Naive thymus-derived CD8-positive, alpha-beta T cell (primary cell): ENCODE measurements around the gene ADGRF4. TPM values are rescaled to one million over a fixed set of nuclear protein-coding genes. Genes with fewer than 3 reads are reported as not detected.

Experiments used
- ATAC-seq, 2 donors: fragments of 150-1000 bp; cut with Tn5 transposase in 1 of 2; sonication (Bioruptor Pico), chemical (Tn5 transposase) in 1 of 2; 1 replicate in 1 of 2; 2 replicates in 1 of 2; pipeline ENCODE4 v1.10.0; 2021; ENCODE audit warnings: mild to moderate bottlenecking in 2 of 2, moderate library complexity in 2 of 2
- POLR2A ChIA-PET: fragments of 350-600 bp; sonication (Branson Sonifier 250); formaldehyde crosslinking; loops from one replicate; lab custom pipeline; 2021; ENCODE audit warnings: antibody characterized with exemption; lab: Charles Lee
- DNase-seq, 10 donors: peaks; one replicate each; pipeline versions ENCODE4 v3.0.0 to v3.0.0-alpha.2; 2020 to 2022
- H3K27ac Mint-ChIP-seq, 10 donors: one replicate each; pipeline ENCODE4 v1.8.0; 2020 to 2022; ENCODE audit warnings: mild to moderate bottlenecking in 10 of 10, mixed read lengths in 10 of 10, moderate library complexity in 4 of 10, inconsistent platforms in 1 of 10
- H3K27me3 Mint-ChIP-seq, 5 donors: one replicate each; pipeline ENCODE4 v1.8.0; 2021 to 2022; ENCODE audit warnings: mixed read lengths in 5 of 5
- H3K36me3 Mint-ChIP-seq, 3 donors: one replicate each; pipeline ENCODE4 v1.8.0; 2020 to 2022; ENCODE audit warnings: mixed read lengths in 3 of 3, mild to moderate bottlenecking in 2 of 3, inconsistent platforms in 1 of 3
- H3K4me1 Mint-ChIP-seq, 4 donors: one replicate each; pipeline ENCODE4 v1.8.0; 2021 to 2022; ENCODE audit warnings: mixed read lengths in 4 of 4
- H3K4me3 Mint-ChIP-seq, 10 donors: one replicate each; pipeline ENCODE4 v1.8.0; 2020 to 2022; ENCODE audit warnings: mild to moderate bottlenecking in 10 of 10, mixed read lengths in 10 of 10, moderate library complexity in 6 of 10, inconsistent platforms in 1 of 10
- H3K9me3 Mint-ChIP-seq, 9 donors: one replicate each; pipeline ENCODE4 v1.8.0; 2020 to 2022; ENCODE audit warnings: mixed read lengths in 9 of 9, mild to moderate bottlenecking in 3 of 9, inconsistent platforms in 1 of 9, moderate library complexity in 1 of 9
- polyA plus RNA-seq, 3 donors: library from polyadenylated mRNA; unstranded; fragments of 300-500 nt; fragmentation: Illumina TruSeq; gene quantifications; one replicate each; pipeline ENCODE4 v1.2.3, GENCODE V29; 2021
- total RNA-seq, 8 experiments: library from RNA in 2 of 8; stranded (reverse) in 2 of 8; gene quantifications; one replicate each; pipeline ENCODE4 v1.2.3 and lab custom pipeline; 2021 to 2026

ADGRF4 gene
- total and polyA plus RNA-seq, 5 experiments from 2014 or later: not detected

- Mint-ChIP-seq H3K36me3 (no peaks in the 10 kb centered on the region), H3K27ac (no peak overlapping the region), H3K27me3 (peaks cover 0 to 15% (median 0%) of the 10 kb centered on the region in 5 donors), H3K4me3 (no peak overlapping the region), H3K9me3 (no peaks in the 10 kb centered on the region), H3K4me1 (no peaks in the 10 kb centered on the region)
- POLR2A ChIA-PET: no interaction called here
- no peak for ATAC-seq
- no peak for DNase-seq
These were observed 7.6 kb upstream of the ADGRF4 start for GRCh38 chr6:47690791-47691190.

DNA sequence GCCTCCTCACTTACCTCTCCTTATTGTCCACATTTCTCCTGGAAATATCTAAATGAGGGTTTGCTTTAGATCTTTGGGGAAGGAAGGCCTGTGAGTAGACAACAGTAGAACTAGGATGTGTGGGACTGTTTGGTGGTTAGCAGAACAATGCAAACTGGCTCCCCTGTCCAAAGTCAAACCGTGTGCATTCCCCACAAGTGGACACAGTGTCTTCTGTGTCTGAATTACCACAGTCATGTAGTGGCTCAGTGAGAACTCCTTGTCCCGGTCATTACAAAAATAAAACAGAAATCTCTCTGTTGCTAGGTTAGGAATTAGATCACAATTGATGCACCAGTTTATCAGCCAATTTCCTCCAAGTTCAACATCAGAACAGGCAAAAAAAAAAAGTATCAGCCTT lies 455 bp upstream of the ADGRF4 start:
- no peak for DNase-seq
- peaks cover 0 to 15% (median 1%) of the 10 kb centered on the region in 5 donors for H3K27me3 Mint-ChIP-seq
- POLR2A ChIA-PET: no interaction called here
- peak overlapping the region in 1 of 10 donors; percentile 22 for H3K27ac Mint-ChIP-seq
- no peaks in the 10 kb centered on the region for H3K9me3 Mint-ChIP-seq
- H3K4me3 Mint-ChIP-seq: no peak overlapping the region
- no peak for ATAC-seq
- no peaks in the 10 kb centered on the region for H3K4me1 Mint-ChIP-seq
- no peaks in the 10 kb centered on the region for H3K36me3 Mint-ChIP-seq

GRCh38 chr6:47700053-47700452 lies 1.7 kb downstream of the ADGRF4 start:
- Mint-ChIP-seq H3K4me3 (no peak overlapping the region), H3K36me3 (no peaks in the 10 kb centered on the region), H3K27ac (no peak overlapping the region), H3K9me3 (no peaks in the 10 kb centered on the region), H3K27me3 (peaks cover 0 to 2% (median 0%) of the 10 kb centered on the region in 5 donors), H3K4me1 (no peaks in the 10 kb centered on the region)
- POLR2A ChIA-PET: no interaction called here
- DNase-seq (no peak), ATAC-seq (no peak)

GRCh38 chr6:47700596-47700995 lies 2.2 kb downstream of the ADGRF4 start:
- POLR2A ChIA-PET: no interaction called here
- DNase-seq: no peak
- no peaks in the 10 kb centered on the region for H3K9me3 Mint-ChIP-seq
- H3K27ac Mint-ChIP-seq: no peak overlapping the region
- no peak overlapping the region for H3K4me3 Mint-ChIP-seq
- H3K4me1 Mint-ChIP-seq: no peaks in the 10 kb centered on the region
- H3K27me3 Mint-ChIP-seq: peaks cover 0 to 1% (median 0%) of the 10 kb centered on the region in 5 donors
- H3K36me3 Mint-ChIP-seq: no peaks in the 10 kb centered on the region
- ATAC-seq: no peak

DNA sequence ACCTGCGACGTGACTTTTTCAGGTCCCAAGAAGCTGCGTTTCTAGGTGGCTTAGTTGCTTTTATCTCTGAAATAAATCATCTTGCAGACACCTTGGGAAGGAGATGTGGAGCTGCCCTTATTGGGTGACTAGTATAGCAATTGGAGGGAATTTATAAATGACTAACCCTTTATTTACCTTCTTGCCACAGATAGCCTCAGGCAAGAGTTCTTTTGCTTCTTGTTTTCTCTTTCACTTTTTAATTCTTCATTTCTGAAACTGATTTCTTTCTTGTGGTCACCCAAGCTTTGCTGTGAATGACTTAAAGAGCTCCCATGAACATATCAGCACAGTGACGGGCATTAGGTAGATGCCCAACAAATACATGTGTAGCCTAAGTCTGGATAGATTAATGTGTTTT lies 3.0 kb downstream of the ADGRF4 start:
- no peak overlapping the region for H3K27ac Mint-ChIP-seq
- no peak overlapping the region for H3K4me3 Mint-ChIP-seq
- peaks cover 0 to 1% (median 0%) of the 10 kb centered on the region in 5 donors for H3K27me3 Mint-ChIP-seq
- ATAC-seq (no peak), DNase-seq (no peak)
- H3K4me1 Mint-ChIP-seq: no peaks in the 10 kb centered on the region
- no peaks in the 10 kb centered on the region for H3K9me3 Mint-ChIP-seq
- no peaks in the 10 kb centered on the region for H3K36me3 Mint-ChIP-seq
- POLR2A ChIA-PET: no interaction called here

DNA sequence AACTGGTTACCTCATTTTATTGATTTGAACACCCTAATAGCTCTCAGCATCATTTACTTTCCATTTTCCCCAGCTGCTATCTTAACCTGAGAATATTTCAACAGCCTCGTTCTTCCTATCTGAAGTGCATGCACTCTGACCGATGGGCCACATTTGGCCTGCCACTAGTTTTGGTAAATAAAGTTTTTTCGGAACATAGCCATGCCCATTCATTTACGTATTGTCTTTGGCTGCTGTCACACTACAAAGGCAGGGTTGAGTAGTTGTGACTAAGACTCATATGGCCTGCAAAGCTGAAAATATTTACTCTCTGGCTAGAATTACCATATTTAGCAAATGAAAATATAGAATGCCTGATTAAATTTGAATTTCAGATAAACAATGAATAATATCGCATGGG lies 10.8 kb downstream of the ADGRF4 start:
- H3K9me3 Mint-ChIP-seq: no peaks in the 10 kb centered on the region
- no peak overlapping the region for H3K4me3 Mint-ChIP-seq
- DNase-seq: no peak
- H3K4me1 Mint-ChIP-seq: no peaks in the 10 kb centered on the region
- no peaks in the 10 kb centered on the region for H3K36me3 Mint-ChIP-seq
- H3K27me3 Mint-ChIP-seq: peaks cover 4 to 29% (median 7%) of the 10 kb centered on the region in 5 donors
- no peak overlapping the region for H3K27ac Mint-ChIP-seq
- POLR2A ChIA-PET: no interaction called here
- no peak for ATAC-seq

DNA sequence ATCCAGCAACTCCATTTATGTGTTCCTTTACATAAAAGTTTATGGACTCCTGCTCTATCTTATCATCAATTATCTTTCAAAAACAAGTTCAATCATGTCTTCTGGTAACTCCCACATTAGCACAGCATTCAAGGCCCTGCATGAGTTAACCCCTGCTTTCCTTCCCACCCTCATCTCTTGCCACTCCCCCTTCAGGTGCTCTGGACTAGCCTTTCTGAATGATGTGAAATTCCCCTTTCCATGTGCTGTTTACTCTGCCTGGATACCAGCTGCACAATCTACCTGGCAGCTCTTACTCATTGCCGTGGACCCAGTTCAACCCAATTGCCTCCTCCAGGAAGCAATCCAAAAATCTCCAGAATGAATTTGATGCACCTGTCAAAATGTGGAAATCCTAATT lies 11.9 kb downstream of the ADGRF4 start:
- no peak overlapping the region for H3K27ac Mint-ChIP-seq
- peaks cover 4 to 29% (median 7%) of the 10 kb centered on the region in 5 donors for H3K27me3 Mint-ChIP-seq
- no peaks in the 10 kb centered on the region for H3K9me3 Mint-ChIP-seq
- ATAC-seq (no peak), DNase-seq (no peak)
- no peaks in the 10 kb centered on the region for H3K4me1 Mint-ChIP-seq
- no peak overlapping the region for H3K4me3 Mint-ChIP-seq
- no peaks in the 10 kb centered on the region for H3K36me3 Mint-ChIP-seq
- POLR2A ChIA-PET: interaction anchor here (0.6 kb wide), 1 partner anchor 17 kb away, joined by 3 read pairs; no protein-coding TSS in a partner anchor

- Mint-ChIP-seq H3K4me3 (no peak overlapping the region), H3K36me3 (no peaks in the 10 kb centered on the region)
- DNase-seq: no peak
These were observed 14.8 kb downstream of the ADGRF4 start for GRCh38 chr6:47713200-47713599.

DNA sequence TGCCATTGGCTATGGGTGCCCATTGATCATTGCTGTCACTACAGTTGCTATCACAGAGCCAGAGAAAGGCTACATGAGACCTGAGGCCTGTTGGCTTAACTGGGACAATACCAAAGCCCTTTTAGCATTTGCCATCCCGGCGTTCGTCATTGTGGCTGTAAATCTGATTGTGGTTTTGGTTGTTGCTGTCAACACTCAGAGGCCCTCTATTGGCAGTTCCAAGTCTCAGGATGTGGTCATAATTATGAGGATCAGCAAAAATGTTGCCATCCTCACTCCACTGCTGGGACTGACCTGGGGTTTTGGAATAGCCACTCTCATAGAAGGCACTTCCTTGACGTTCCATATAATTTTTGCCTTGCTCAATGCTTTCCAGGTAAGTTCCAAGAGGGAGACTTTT lies 16.4 kb downstream of the ADGRF4 start:
- POLR2A ChIA-PET: no interaction called here
- Mint-ChIP-seq H3K9me3 (peaks cover 0 to 6% (median 0%) of the 10 kb centered on the region in 9 donors), H3K27me3 (peaks cover 2 to 41% (median 10%) of the 10 kb centered on the region in 5 donors), H3K36me3 (no peaks in the 10 kb centered on the region), H3K4me3 (no peak overlapping the region), H3K27ac (no peak overlapping the region), H3K4me1 (no peaks in the 10 kb centered on the region)
- DNase-seq (peak in 1 of 10 donors; percentile 6), ATAC-seq (no peak)

More at GRCh38 chr6:47713200-47713599, 14.8 kb downstream of the ADGRF4 start:
- no peaks in the 10 kb centered on the region for H3K4me1 Mint-ChIP-seq
- peaks cover 2 to 29% (median 7%) of the 10 kb centered on the region in 5 donors for H3K27me3 Mint-ChIP-seq
- ATAC-seq: no peak
- POLR2A ChIA-PET: no interaction called here
- H3K9me3 Mint-ChIP-seq: no peaks in the 10 kb centered on the region
- H3K27ac Mint-ChIP-seq: no peak overlapping the region

GRCh38 chr6:47715782-47716181 lies 17.4 kb downstream of the ADGRF4 start:
- POLR2A ChIA-PET: no interaction called here

GRCh38 chr6:47716207-47716606 lies 17.8 kb downstream of the ADGRF4 start:
- no peaks in the 10 kb centered on the region for H3K4me1 Mint-ChIP-seq
- H3K27me3 Mint-ChIP-seq: peaks cover 3 to 42% (median 9%) of the 10 kb centered on the region in 5 donors
- H3K4me3 Mint-ChIP-seq: no peak overlapping the region
- no peaks in the 10 kb centered on the region for H3K36me3 Mint-ChIP-seq
- no peak overlapping the region for H3K27ac Mint-ChIP-seq
- POLR2A ChIA-PET: no interaction called here
- ATAC-seq (no peak), DNase-seq (no peak)
- H3K9me3 Mint-ChIP-seq: peaks cover 0 to 6% (median 0%) of the 10 kb centered on the region in 9 donors

More at GRCh38 chr6:47715782-47716181, 17.4 kb downstream of the ADGRF4 start:
- peaks cover 5 to 42% (median 10%) of the 10 kb centered on the region in 5 donors for H3K27me3 Mint-ChIP-seq
- ATAC-seq (no peak), DNase-seq (no peak)
- H3K4me1 Mint-ChIP-seq: no peaks in the 10 kb centered on the region
- no peak overlapping the region for H3K27ac Mint-ChIP-seq
- H3K4me3 Mint-ChIP-seq: no peak overlapping the region
- no peaks in the 10 kb centered on the region for H3K36me3 Mint-ChIP-seq
- peaks cover 0 to 6% (median 0%) of the 10 kb centered on the region in 9 donors for H3K9me3 Mint-ChIP-seq

DNA sequence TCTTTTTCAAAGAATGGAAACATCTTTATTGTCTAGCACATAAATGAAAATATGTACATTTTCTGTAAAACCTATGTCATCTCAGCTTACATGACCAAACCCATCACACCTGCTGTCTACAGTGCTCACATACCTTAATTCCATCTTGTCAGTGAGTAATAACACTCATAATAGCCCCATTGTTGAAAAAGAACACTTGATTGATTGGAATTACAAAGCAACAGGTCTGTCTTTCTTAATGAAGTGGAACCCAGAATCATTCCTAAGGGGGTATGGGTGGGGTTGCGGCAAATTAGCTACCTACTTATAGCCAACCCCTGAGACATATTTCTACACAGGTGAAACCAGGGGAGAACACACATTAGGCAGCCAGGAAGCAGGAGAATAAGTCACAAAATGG lies 20.2 kb downstream of the ADGRF4 start:
- POLR2A ChIA-PET: no interaction called here
- no peaks in the 10 kb centered on the region for H3K4me1 Mint-ChIP-seq
- H3K27me3 Mint-ChIP-seq: peaks cover 2 to 26% (median 6%) of the 10 kb centered on the region in 5 donors
- ATAC-seq (no peak), DNase-seq (no peak)
- H3K36me3 Mint-ChIP-seq: no peaks in the 10 kb centered on the region
- no peak overlapping the region for H3K27ac Mint-ChIP-seq
- H3K4me3 Mint-ChIP-seq: no peak overlapping the region
- H3K9me3 Mint-ChIP-seq: peaks cover 0 to 6% (median 0%) of the 10 kb centered on the region in 9 donors

- DNase-seq (no peak), ATAC-seq (no peak)
- no peak overlapping the region for H3K4me3 Mint-ChIP-seq
- peaks cover 2 to 26% (median 6%) of the 10 kb centered on the region in 5 donors for H3K27me3 Mint-ChIP-seq
- H3K4me1 Mint-ChIP-seq: no peaks in the 10 kb centered on the region
- H3K9me3 Mint-ChIP-seq: peaks cover 0 to 6% (median 0%) of the 10 kb centered on the region in 9 donors
- H3K27ac Mint-ChIP-seq: no peak overlapping the region
- no peaks in the 10 kb centered on the region for H3K36me3 Mint-ChIP-seq
- POLR2A ChIA-PET: interaction anchor here (0.6 kb wide), 1 partner anchor 78 kb away, joined by 3 read pairs; no protein-coding TSS in a partner anchor
These were observed 22.8 kb downstream of the ADGRF4 start for GRCh38 chr6:47721189-47721588.

GRCh38 chr6:47722194-47722593 lies 23.8 kb downstream of the ADGRF4 start:
- peaks cover 2 to 26% (median 6%) of the 10 kb centered on the region in 5 donors for H3K27me3 Mint-ChIP-seq
- ATAC-seq: no peak
- H3K4me1 Mint-ChIP-seq: no peaks in the 10 kb centered on the region
- no peak overlapping the region for H3K4me3 Mint-ChIP-seq
- DNase-seq: no peak
- POLR2A ChIA-PET: no interaction called here
- H3K9me3 Mint-ChIP-seq: peaks cover 0 to 6% (median 0%) of the 10 kb centered on the region in 9 donors
- H3K36me3 Mint-ChIP-seq: no peaks in the 10 kb centered on the region
- H3K27ac Mint-ChIP-seq: no peak overlapping the region
